PC-3 (cell line): Measurements from ENCODE around the gene NBAS. TPM values are rescaled to one million over a fixed set of nuclear protein-coding genes. Genes with fewer than 3 reads are reported as not detected.
A peak's percentile ranks its signal among the peaks of the same experiment; 100 is the strongest.

Experiments used
- ATAC-seq: fragments of 200-7000 bp; cut with Tn5 transposase; 2 replicates; pipeline ENCODE4 v1.9.1; 2020; ENCODE audit warnings: mild to moderate bottlenecking, moderate library complexity
- BruUV-seq: library from RNA; stranded (reverse); fragments of 400-500 nt; replicated peaks from 2 replicates; lab custom pipeline; 2021; lab: Mats Ljungman, UMichigan
- CTCF ChIA-PET: fragments of 300-600 bp; sonication (Branson Sonifier 250); formaldehyde crosslinking; loops from one replicate; lab custom pipeline; 2022; ENCODE audit warnings: antibody characterized with exemption; lab: Charles Lee
- POLR2A ChIA-PET: fragments of 300-600 bp; sonication (Branson Sonifier 250); formaldehyde crosslinking; loops from one replicate; lab custom pipeline; 2022; ENCODE audit warnings: antibody characterized with exemption; ENCODE audit not compliant: unreplicated experiment; lab: Charles Lee
- DNase-seq: peaks from one replicate; pipeline ENCODE4 v3.0.0-alpha.2; 2015
- H2AFZ ChIP-seq: fragments of 300-600 bp; sonication (generic); 2 replicates; pipeline ENCODE4 v1.6.0; 2016; ENCODE audit warnings: antibody characterized with exemption, low read length
- H3F3A ChIP-seq: fragments of 300-600 bp; sonication (generic); one replicate; pipeline ENCODE4 v1.6.0; 2017; ENCODE audit warnings: antibody characterized with exemption, low read length, control low read depth, mild to moderate bottlenecking; ENCODE audit not compliant: unreplicated experiment
- H3K27ac ChIP-seq: fragments of 300-600 bp; sonication (generic); 2 replicates; pipeline ENCODE4 v1.5.1; 2016; ENCODE audit warnings: mild to moderate bottlenecking, low read length
- H3K27me3 ChIP-seq: fragments of 300-600 bp; sonication (generic); 2 replicates; pipeline ENCODE4 v1.6.1; 2016; ENCODE audit warnings: low read length, mixed read lengths
- H3K36me3 ChIP-seq: fragments of 300-600 bp; sonication (generic); 2 replicates; pipeline ENCODE4 v1.6.1; 2016; ENCODE audit warnings: low read depth, mixed run types, low read length, mixed read lengths
- H3K4me1 ChIP-seq: fragments of 300-600 bp; sonication (generic); 2 replicates; pipeline ENCODE4 v1.5.1; 2016; ENCODE audit warnings: low read length; ENCODE audit not compliant: insufficient read depth
- H3K4me2 ChIP-seq: fragments of 300-600 bp; sonication (generic); 2 replicates; pipeline ENCODE4 v1.6.0; 2016; ENCODE audit warnings: low read length
- H3K4me3 ChIP-seq: fragments of 300-600 bp; sonication (generic); 2 replicates; pipeline ENCODE4 v1.5.1; 2016; ENCODE audit warnings: mild to moderate bottlenecking, low read length, mixed read lengths
- H3K79me2 ChIP-seq: fragments of 300-600 bp; sonication (generic); 2 replicates; pipeline ENCODE4 v1.6.1; 2017; ENCODE audit warnings: low read length, mixed read lengths
- H3K9ac ChIP-seq: fragments of 300-600 bp; sonication (generic); 2 replicates; pipeline ENCODE4 v1.6.0; 2016; ENCODE audit warnings: mild to moderate bottlenecking, low read length
- H3K9me2 ChIP-seq: fragments of 300-600 bp; sonication (generic); replicated peaks from 2 replicates; pipeline ENCODE4 v1.6.1; 2016; ENCODE audit warnings: mixed run types, low read length, mixed read lengths
- H3K9me3 ChIP-seq: fragments of 300-600 bp; sonication (generic); 2 replicates; pipeline ENCODE4 v1.6.1; 2016; ENCODE audit warnings: low read length, mixed read lengths
- H4K20me1 ChIP-seq: fragments of 300-600 bp; sonication (generic); 2 replicates; pipeline ENCODE4 v1.6.1; 2016; ENCODE audit warnings: low read length, mixed read lengths
- EZH2 ChIP-seq: fragments of 300-600 bp; sonication (generic); IDR thresholded peaks from one replicate; pipeline ENCODE4 v1.6.1; 2017; ENCODE audit warnings: antibody characterized with exemption, mild to moderate bottlenecking, low read length; ENCODE audit not compliant: unreplicated experiment
- EZH2phosphoT487 ChIP-seq: fragments of 300-600 bp; sonication (generic); IDR thresholded peaks from 2 replicates; pipeline ENCODE4 v1.6.1; 2018; ENCODE audit warnings: mild to moderate bottlenecking, antibody characterized with exemption, low read length, borderline replicate concordance
- intact Hi-C: fragments of 100-400 bp; cut with micrococcal nuclease; formaldehyde crosslinking; loops from 2 replicates; pipeline ENCODE4 v1.9.0; 2023
- total RNA-seq: library from RNA; depleted of rRNA; stranded (reverse); fragments of >200 nt; gene quantifications from 2 replicates; pipeline ENCODE4 v1.2.3, GENCODE V29; 2014
- TF ChIP-seq, protein P1 (sequence below): fragments of 300-600 bp; sonication (generic); conservative IDR thresholded peaks from 2 replicates; pipeline ENCODE4 v1.5.1; 2017; ENCODE audit warnings: antibody characterized with exemption, low read depth, mild to moderate bottlenecking, low read length

Gene NBAS
- total RNA-seq, 1 experiment from 2014 or later: 37.2 TPM

DNA sequence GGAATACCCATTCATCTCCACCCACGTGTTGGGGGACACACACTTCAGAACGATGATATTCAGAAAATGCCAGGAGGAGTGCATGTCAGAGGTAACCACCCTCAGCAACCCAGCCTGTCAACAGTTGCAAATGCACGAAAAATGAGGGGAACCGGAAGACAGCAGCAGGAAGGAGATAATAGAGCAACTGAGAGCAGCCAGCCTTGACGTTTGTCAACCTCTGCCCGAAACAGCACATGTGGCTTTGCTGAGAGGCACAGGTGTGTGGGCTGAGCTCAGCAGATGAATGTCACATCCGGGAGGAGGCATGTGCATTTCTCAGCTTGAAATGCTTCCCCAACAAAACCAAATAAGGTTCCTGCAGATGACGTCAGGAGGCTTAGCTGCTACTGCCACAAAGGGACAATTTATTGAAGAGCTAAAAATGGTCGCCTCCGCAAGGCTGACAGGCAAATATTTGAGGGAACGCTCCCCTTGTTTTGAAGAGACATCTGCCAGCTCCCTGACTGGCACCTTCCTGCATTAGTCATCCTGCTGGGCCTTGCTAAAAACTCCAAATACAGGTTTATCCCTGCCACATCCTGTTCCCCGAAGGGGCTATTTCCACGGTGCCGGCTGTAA, 419.0 kb downstream of the NBAS start:
- H3K4me3 ChIP-seq: peak overlapping the region; percentile 1; the same call in 1 of the 2 replicates
- DNase-seq (peak; percentile 88), ATAC-seq (peak; percentile 50)
- TF ChIP-seq, protein P1, sequence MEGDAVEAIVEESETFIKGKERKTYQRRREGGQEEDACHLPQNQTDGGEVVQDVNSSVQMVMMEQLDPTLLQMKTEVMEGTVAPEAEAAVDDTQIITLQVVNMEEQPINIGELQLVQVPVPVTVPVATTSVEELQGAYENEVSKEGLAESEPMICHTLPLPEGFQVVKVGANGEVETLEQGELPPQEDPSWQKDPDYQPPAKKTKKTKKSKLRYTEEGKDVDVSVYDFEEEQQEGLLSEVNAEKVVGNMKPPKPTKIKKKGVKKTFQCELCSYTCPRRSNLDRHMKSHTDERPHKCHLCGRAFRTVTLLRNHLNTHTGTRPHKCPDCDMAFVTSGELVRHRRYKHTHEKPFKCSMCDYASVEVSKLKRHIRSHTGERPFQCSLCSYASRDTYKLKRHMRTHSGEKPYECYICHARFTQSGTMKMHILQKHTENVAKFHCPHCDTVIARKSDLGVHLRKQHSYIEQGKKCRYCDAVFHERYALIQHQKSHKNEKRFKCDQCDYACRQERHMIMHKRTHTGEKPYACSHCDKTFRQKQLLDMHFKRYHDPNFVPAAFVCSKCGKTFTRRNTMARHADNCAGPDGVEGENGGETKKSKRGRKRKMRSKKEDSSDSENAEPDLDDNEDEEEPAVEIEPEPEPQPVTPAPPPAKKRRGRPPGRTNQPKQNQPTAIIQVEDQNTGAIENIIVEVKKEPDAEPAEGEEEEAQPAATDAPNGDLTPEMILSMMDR: no peak
- TF ChIP-seq EZH2phosphoT487 (no peak), EZH2 (no peak)
- intact Hi-C loops: loop anchor here (10.0 kb wide), 1 partner anchor 107 kb away; no protein-coding TSS in a partner anchor
- H3K4me1 ChIP-seq: peaks cover 38% of the 10 kb centered on the region
- peak overlapping the region; percentile 80 for H3K27ac ChIP-seq
- peak overlapping the region; percentile 33 for H3K9ac ChIP-seq
- H3K9me3 ChIP-seq: no peaks in the 10 kb centered on the region
- H3K27me3 ChIP-seq: no peaks in the 10 kb centered on the region
- H3K36me3 ChIP-seq: no peaks in the 10 kb centered on the region
- ChIA-PET CTCF (no interaction called here), POLR2A (no interaction called here)
- H3K79me2 ChIP-seq: no peaks in the 10 kb centered on the region
- peak overlapping the region; percentile 59 for H3K4me2 ChIP-seq
- no peaks in the 10 kb centered on the region for H4K20me1 ChIP-seq
- no peaks in the 10 kb centered on the region for H3F3A ChIP-seq
- peak overlapping the region; percentile 47 for H2AFZ ChIP-seq
- H3K9me2 ChIP-seq: no peaks in the 10 kb centered on the region
- no TSS peak for BruUV-seq

DNA sequence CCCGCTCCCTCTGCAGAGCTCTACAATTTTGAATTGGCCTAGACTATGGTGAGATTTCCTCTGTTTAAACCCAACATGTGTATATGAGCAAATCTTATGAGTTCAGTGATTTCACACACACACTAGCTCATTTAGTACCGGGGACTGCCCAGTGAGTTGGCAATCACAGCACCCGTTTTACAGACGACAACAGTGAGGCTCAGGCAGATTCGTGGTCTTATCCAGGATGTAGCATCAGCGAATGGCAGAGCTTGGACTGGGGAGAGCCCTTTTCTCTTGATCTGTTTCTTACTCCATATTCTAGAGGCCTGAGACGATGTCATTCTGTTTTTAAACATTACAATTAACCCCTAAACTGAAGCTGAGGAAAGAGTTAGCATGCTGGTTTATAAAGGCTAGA, 419.9 kb downstream of the NBAS start:
- no peak overlapping the region for H3K4me2 ChIP-seq
- 0 out of 2 replicates have a peak overlapping the region, but pooled peaks have one; percentile 80 for H3K27ac ChIP-seq
- H3K36me3 ChIP-seq: no peaks in the 10 kb centered on the region
- no peaks in the 10 kb centered on the region for H3K27me3 ChIP-seq
- H3K9me3 ChIP-seq: no peaks in the 10 kb centered on the region
- BruUV-seq: no TSS peak
- TF ChIP-seq EZH2 (no peak), EZH2phosphoT487 (no peak)
- TF ChIP-seq, protein P1: no peak
- no peaks in the 10 kb centered on the region for H3K79me2 ChIP-seq
- H4K20me1 ChIP-seq: no peaks in the 10 kb centered on the region
- DNase-seq (no peak), ATAC-seq (no peak)
- no peak overlapping the region for H2AFZ ChIP-seq
- POLR2A ChIA-PET: no interaction called here
- intact Hi-C loops: loop anchor here (10.0 kb wide), 1 partner anchor 106 kb away; no protein-coding TSS in a partner anchor
- H3K9ac ChIP-seq: no peak overlapping the region
- H3K4me1 ChIP-seq: peaks cover 38% of the 10 kb centered on the region
- H3F3A ChIP-seq: no peaks in the 10 kb centered on the region
- CTCF ChIA-PET: interaction anchor here (0.6 kb wide), 1 partner anchor 19 kb away, joined by 7 read pairs; no protein-coding TSS in a partner anchor
- no peak overlapping the region for H3K4me3 ChIP-seq
- H3K9me2 ChIP-seq: no peaks in the 10 kb centered on the region

- no peaks in the 10 kb centered on the region for H3F3A ChIP-seq
- H3K4me2 ChIP-seq: no peak overlapping the region
- TF ChIP-seq, protein P1: no peak
- peaks cover 2% of the 10 kb centered on the region for H3K4me1 ChIP-seq
- no TSS peak for BruUV-seq
- CTCF ChIA-PET: no interaction called here
- intact Hi-C loops: no loop called here
- no peak for DNase-seq
- H3K9ac ChIP-seq: no peak overlapping the region
- POLR2A ChIA-PET: no interaction called here
- H2AFZ ChIP-seq: no peak overlapping the region
- H3K27me3 ChIP-seq: no peaks in the 10 kb centered on the region
- H3K4me3 ChIP-seq: no peak overlapping the region
- no peaks in the 10 kb centered on the region for H3K79me2 ChIP-seq
- no peaks in the 10 kb centered on the region for H3K9me3 ChIP-seq
- no peak overlapping the region for H3K27ac ChIP-seq
- H3K9me2 ChIP-seq: no peaks in the 10 kb centered on the region
- no peaks in the 10 kb centered on the region for H3K36me3 ChIP-seq
- ATAC-seq: no peak
- no peaks in the 10 kb centered on the region for H4K20me1 ChIP-seq
Observed at GRCh38 chr2:15136639-15137038, 424.5 kb downstream of the NBAS start.
